ENCODE measurements around the gene GTPBP4. TPM values are rescaled to one million over a fixed set of nuclear protein-coding genes. Genes with fewer than 3 reads are reported as not detected.
A peak's percentile ranks its signal among the peaks of the same experiment; 100 is the strongest.

GTPBP4 gene
- total and polyA plus RNA-seq, 4 donors: 9.8 to 15.1 (median 12.1) TPM

DNA sequence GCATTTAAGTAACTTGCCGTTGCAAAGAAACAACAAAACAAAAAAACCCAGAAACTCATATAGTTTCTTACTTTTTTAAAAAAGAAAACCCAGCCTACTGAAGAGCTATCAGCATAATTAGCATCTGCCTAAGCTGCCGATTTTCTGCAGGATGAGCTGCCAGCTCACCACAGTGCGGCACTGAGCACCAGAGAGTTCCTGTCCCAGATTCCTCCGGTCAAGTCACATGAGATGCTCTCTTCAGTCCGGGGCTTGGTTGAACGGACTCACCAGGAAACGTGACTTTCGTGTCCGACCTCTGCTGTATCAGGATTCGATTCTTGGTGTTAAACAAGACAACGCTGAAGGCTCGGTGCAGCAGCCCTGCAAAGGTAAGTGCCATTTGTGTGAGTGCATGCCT is 34.2 kb downstream of the GTPBP4 start:
- no peak overlapping the region for H3K4me3 ChIP-seq (ENCODE audit: low read depth in 1 of 3, low read length in 3 of 3)
- WGBS: 72% methylated on average over 12 of the region's 12 CpGs

DNA sequence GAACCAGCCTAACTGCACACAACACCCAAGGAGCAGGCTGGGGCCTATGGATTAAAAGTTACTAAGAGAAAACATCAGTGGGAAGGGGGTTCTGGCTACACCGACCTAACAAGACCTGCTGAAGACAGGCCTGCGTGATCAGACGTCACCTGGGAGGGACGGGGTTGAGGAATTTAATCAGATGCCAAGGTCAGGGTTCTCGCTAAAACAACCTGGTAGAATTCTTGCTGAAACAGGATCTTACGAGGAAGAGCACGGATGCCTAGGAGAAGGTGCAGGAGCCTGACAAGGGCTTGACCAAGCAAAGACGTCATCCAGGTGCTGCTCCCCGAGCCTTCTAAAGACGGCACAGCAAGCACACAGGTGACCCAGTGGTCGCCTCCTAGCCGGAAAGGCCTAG is 35.9 kb downstream of the GTPBP4 start:
- no peaks in the 10 kb centered on the region for H3K9me3 ChIP-seq (ENCODE audit: control insufficient read depth in 4 of 4, low read length in 3 of 4)
- H3K27me3 ChIP-seq (ENCODE audit: control insufficient read depth in 4 of 4, insufficient read depth in 4 of 4, low read length in 3 of 4): no peaks in the 10 kb centered on the region
- H3K9ac ChIP-seq (ENCODE audit: low read depth in 1 of 2, low read length in 2 of 2): no peak overlapping the region
- no peak overlapping the region for H3K27ac ChIP-seq (ENCODE audit: low read depth in 1 of 2, low read length in 2 of 2)
- H3K4me3 ChIP-seq (ENCODE audit: low read depth in 1 of 3, low read length in 3 of 3): no peak overlapping the region
- TF ChIP-seq GABPA (IDR thresholded peaks at IDR 0.05 in 1 of 2, conservative IDR thresholded peaks at IDR 0.05 in 1 of 2): no peak
- TF ChIP-seq, protein P1, sequence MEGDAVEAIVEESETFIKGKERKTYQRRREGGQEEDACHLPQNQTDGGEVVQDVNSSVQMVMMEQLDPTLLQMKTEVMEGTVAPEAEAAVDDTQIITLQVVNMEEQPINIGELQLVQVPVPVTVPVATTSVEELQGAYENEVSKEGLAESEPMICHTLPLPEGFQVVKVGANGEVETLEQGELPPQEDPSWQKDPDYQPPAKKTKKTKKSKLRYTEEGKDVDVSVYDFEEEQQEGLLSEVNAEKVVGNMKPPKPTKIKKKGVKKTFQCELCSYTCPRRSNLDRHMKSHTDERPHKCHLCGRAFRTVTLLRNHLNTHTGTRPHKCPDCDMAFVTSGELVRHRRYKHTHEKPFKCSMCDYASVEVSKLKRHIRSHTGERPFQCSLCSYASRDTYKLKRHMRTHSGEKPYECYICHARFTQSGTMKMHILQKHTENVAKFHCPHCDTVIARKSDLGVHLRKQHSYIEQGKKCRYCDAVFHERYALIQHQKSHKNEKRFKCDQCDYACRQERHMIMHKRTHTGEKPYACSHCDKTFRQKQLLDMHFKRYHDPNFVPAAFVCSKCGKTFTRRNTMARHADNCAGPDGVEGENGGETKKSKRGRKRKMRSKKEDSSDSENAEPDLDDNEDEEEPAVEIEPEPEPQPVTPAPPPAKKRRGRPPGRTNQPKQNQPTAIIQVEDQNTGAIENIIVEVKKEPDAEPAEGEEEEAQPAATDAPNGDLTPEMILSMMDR (IDR thresholded peaks at IDR 0.05; ENCODE audit: low read depth, low read length, missing input control): no peak
- TF ChIP-seq YY1 (IDR thresholded peaks at IDR 0.05): no peak
- TF ChIP-seq EGR1 (IDR thresholded peaks at IDR 0.05; ENCODE audit: low read depth in 2 of 2): no peak
- no peak for TF ChIP-seq HNF4A (conservative IDR thresholded peaks at IDR 0.05)
- TF ChIP-seq, protein P2, sequence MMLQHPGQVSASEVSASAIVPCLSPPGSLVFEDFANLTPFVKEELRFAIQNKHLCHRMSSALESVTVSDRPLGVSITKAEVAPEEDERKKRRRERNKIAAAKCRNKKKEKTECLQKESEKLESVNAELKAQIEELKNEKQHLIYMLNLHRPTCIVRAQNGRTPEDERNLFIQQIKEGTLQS (IDR thresholded peaks at IDR 0.05): no peak
- TF ChIP-seq NR2F2 (IDR thresholded peaks at IDR 0.05): no peak
- TF ChIP-seq TAF1 (conservative IDR thresholded peaks at IDR 0.05): no peak
- TF ChIP-seq RAD21 (IDR thresholded peaks at IDR 0.05): no peak
- TF ChIP-seq, protein P3, sequence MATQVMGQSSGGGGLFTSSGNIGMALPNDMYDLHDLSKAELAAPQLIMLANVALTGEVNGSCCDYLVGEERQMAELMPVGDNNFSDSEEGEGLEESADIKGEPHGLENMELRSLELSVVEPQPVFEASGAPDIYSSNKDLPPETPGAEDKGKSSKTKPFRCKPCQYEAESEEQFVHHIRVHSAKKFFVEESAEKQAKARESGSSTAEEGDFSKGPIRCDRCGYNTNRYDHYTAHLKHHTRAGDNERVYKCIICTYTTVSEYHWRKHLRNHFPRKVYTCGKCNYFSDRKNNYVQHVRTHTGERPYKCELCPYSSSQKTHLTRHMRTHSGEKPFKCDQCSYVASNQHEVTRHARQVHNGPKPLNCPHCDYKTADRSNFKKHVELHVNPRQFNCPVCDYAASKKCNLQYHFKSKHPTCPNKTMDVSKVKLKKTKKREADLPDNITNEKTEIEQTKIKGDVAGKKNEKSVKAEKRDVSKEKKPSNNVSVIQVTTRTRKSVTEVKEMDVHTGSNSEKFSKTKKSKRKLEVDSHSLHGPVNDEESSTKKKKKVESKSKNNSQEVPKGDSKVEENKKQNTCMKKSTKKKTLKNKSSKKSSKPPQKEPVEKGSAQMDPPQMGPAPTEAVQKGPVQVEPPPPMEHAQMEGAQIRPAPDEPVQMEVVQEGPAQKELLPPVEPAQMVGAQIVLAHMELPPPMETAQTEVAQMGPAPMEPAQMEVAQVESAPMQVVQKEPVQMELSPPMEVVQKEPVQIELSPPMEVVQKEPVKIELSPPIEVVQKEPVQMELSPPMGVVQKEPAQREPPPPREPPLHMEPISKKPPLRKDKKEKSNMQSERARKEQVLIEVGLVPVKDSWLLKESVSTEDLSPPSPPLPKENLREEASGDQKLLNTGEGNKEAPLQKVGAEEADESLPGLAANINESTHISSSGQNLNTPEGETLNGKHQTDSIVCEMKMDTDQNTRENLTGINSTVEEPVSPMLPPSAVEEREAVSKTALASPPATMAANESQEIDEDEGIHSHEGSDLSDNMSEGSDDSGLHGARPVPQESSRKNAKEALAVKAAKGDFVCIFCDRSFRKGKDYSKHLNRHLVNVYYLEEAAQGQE (IDR thresholded peaks at IDR 0.05): no peak
- no peak for TF ChIP-seq RXRA (IDR thresholded peaks at IDR 0.05)
- TF ChIP-seq, protein P4, sequence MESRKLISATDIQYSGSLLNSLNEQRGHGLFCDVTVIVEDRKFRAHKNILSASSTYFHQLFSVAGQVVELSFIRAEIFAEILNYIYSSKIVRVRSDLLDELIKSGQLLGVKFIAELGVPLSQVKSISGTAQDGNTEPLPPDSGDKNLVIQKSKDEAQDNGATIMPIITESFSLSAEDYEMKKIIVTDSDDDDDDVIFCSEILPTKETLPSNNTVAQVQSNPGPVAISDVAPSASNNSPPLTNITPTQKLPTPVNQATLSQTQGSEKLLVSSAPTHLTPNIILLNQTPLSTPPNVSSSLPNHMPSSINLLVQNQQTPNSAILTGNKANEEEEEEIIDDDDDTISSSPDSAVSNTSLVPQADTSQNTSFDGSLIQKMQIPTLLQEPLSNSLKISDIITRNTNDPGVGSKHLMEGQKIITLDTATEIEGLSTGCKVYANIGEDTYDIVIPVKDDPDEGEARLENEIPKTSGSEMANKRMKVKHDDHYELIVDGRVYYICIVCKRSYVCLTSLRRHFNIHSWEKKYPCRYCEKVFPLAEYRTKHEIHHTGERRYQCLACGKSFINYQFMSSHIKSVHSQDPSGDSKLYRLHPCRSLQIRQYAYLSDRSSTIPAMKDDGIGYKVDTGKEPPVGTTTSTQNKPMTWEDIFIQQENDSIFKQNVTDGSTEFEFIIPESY (IDR thresholded peaks at IDR 0.05): no peak
- no peak for TF ChIP-seq HNF4G (IDR thresholded peaks at IDR 0.05)
- no peak for TF ChIP-seq SP1 (IDR thresholded peaks at IDR 0.05)
- TF ChIP-seq FOXA1 (IDR thresholded peaks at IDR 0.05): no peak
- no peak for TF ChIP-seq JUND (IDR thresholded peaks at IDR 0.05)
- TF ChIP-seq FOXA2 (IDR thresholded peaks at IDR 0.05): no peak
- TF ChIP-seq, protein P5, sequence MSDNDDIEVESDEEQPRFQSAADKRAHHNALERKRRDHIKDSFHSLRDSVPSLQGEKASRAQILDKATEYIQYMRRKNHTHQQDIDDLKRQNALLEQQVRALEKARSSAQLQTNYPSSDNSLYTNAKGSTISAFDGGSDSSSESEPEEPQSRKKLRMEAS (IDR thresholded peaks at IDR 0.05): no peak
- no peak for DNase-seq (ENCODE audit: low spot score)
- WGBS: 97% methylated on average over 12 of the region's 12 CpGs
- peaks cover 0 to 9% (median 5%) of the 10 kb centered on the region in 4 donors for H3K36me3 ChIP-seq (ENCODE audit: control insufficient read depth in 4 of 4, insufficient read depth in 3 of 4, low read depth in 1 of 4, low read length in 3 of 4)
- H3K4me1 ChIP-seq (ENCODE audit: control insufficient read depth in 4 of 4, insufficient read depth in 4 of 4, low read length in 3 of 4): no peaks in the 10 kb centered on the region

More for the DNA sequence above, 34.2 kb downstream of the GTPBP4 start:
- TF ChIP-seq RAD21 (IDR thresholded peaks at IDR 0.05): peak in 1 of 2 donors; percentile 9
- TF ChIP-seq, protein P1 (IDR thresholded peaks at IDR 0.05; ENCODE audit: low read depth, low read length, missing input control): no peak
- Histone ChIP-seq H3K9me3 (ENCODE audit: control insufficient read depth in 4 of 4, low read length in 3 of 4) (no peaks in the 10 kb centered on the region), H3K4me1 (ENCODE audit: control insufficient read depth in 4 of 4, insufficient read depth in 4 of 4, low read length in 3 of 4) (no peaks in the 10 kb centered on the region), H3K36me3 (ENCODE audit: control insufficient read depth in 4 of 4, insufficient read depth in 3 of 4, low read depth in 1 of 4, low read length in 3 of 4) (peaks cover 3 to 19% (median 13%) of the 10 kb centered on the region in 4 donors), H3K9ac (ENCODE audit: low read depth in 1 of 2, low read length in 2 of 2) (no peak overlapping the region), H3K27ac (ENCODE audit: low read depth in 1 of 2, low read length in 2 of 2) (no peak overlapping the region), H3K27me3 (ENCODE audit: control insufficient read depth in 4 of 4, insufficient read depth in 4 of 4, low read length in 3 of 4) (no peaks in the 10 kb centered on the region)
- no peak for DNase-seq (ENCODE audit: low spot score)
